A673 (cell line): ENCODE results near the gene MAT1A.
"Not testable (repeated sequence)": the region's sequence is repeated elsewhere in the genome, so short reads cannot be mapped to it uniquely, and the experiment has no call there.

Source experiments
- CTCF ChIP-seq: fragments of 300-800, 200-600 bp; sonication (generic); conservative IDR thresholded peaks from 2 replicates; pipeline ENCODE4 v1.5.1; 2017; ENCODE audit warnings: low read depth, mild to moderate bottlenecking, antibody characterized with exemption, low read length, moderate library complexity, mixed read lengths
- EZH2 ChIP-seq: fragments of 200-600 bp; sonication (generic); IDR thresholded peaks from 2 replicates; pipeline ENCODE4 v1.6.1; 2017; ENCODE audit warnings: borderline replicate concordance, low read depth, mild to moderate bottlenecking, mixed read lengths, antibody characterized with exemption, low read length; ENCODE audit not compliant: poor library complexity, severe bottlenecking

GRCh38 chr10:80247611-80248010 lies 41.8 kb downstream of the MAT1A start:
- not testable (repeated sequence) for TF ChIP-seq CTCF, EZH2
